HepG2 (cell line): ENCODE measurements around the gene ZSWIM5. TPM values are rescaled to one million over a fixed set of nuclear protein-coding genes. Genes with fewer than 3 reads are reported as not detected.

Source experiments
- E2F5 ChIP-seq: sonication (generic); formaldehyde crosslinking; conservative IDR thresholded peaks from 2 replicates; pipeline ENCODE4 v1.4.0; 2020; ENCODE audit warnings: missing genetic modification reagents
- ESRRA ChIP-seq: sonication (generic); formaldehyde crosslinking; IDR thresholded peaks from 2 replicates; pipeline ENCODE4 v1.5.1; 2020; ENCODE audit warnings: mild to moderate bottlenecking, low read depth, missing genetic modification reagents
- FOSL2 ChIP-seq: sonication (generic); formaldehyde crosslinking; IDR thresholded peaks from 2 replicates; pipeline ENCODE4 v1.4.0; 2020; ENCODE audit warnings: missing genetic modification reagents
- FOXP1 ChIP-seq, 2 experiments: fragments of 450-650 bp in 1 of 2; IDR thresholded peaks; 2 replicates each; pipeline ENCODE4 v1.6.1; 2017 to 2018; ENCODE audit warnings: antibody characterized with exemption in 1 of 2
- HNRNPH1 ChIP-seq: fragments of 200-400 bp; formaldehyde crosslinking; optimal IDR thresholded peaks from 2 replicates; pipeline ENCODE3; 2017; ENCODE audit warnings: mild to moderate bottlenecking, low read depth, low read length
- NFRKB ChIP-seq: fragments of 450-650 bp; IDR thresholded peaks from 2 replicates; pipeline ENCODE4 v1.6.1; 2017
- THRA ChIP-seq: sonication (generic); formaldehyde crosslinking; IDR thresholded peaks from 2 replicates; pipeline ENCODE4 v1.4.0; 2020; ENCODE audit warnings: missing genetic modification reagents, borderline replicate concordance
- USF2 ChIP-seq, 2 experiments: sonication (generic) in 1 of 2; formaldehyde crosslinking in 1 of 2; IDR thresholded peaks; 2 replicates each; pipeline versions ENCODE4 v1.5.1 to v1.6.1; 2011 to 2020; ENCODE audit warnings: borderline replicate concordance in 1 of 2, low read depth in 1 of 2, low read length in 1 of 2, mild to moderate bottlenecking in 1 of 2, missing genetic modification reagents in 1 of 2, moderate library complexity in 1 of 2
- ZNF280D ChIP-seq: sonication (generic); formaldehyde crosslinking; IDR thresholded peaks from 2 replicates; pipeline ENCODE4 v1.5.1; 2020; ENCODE audit warnings: mild to moderate bottlenecking, missing genetic modification reagents
- ZNF549 ChIP-seq: sonication (generic); formaldehyde crosslinking; IDR thresholded peaks from 2 replicates; pipeline ENCODE4 v1.5.0; 2020; ENCODE audit warnings: missing genetic modification reagents
- ZNF644 ChIP-seq: IDR thresholded peaks from 2 replicates; pipeline ENCODE4 v1.6.1; 2016; ENCODE audit warnings: low read depth
- ZSCAN20 ChIP-seq: sonication (generic); formaldehyde crosslinking; IDR thresholded peaks from 2 replicates; pipeline ENCODE4 v1.4.0; 2020; ENCODE audit warnings: missing genetic modification reagents, mild to moderate bottlenecking, borderline replicate concordance
- polyA plus RNA-seq, 8 experiments: library from polyadenylated mRNA; depleted of rRNA in 3 of 8; stranded (reverse) in 7 of 8; unstranded in 1 of 8; fragments of >200 nt; fragmentation: Illumina TruSeq in 4 of 8; extraction: Trizol in 4 of 8; gene quantifications; 2 replicates each; pipeline versions ENCODE4 v1.2.1 to v1.2.3, GENCODE V29; 2011 to 2016; ENCODE audit warnings: low read depth in 4 of 8, missing spikeins in 1 of 8, mixed read lengths in 1 of 8; ENCODE audit not compliant: insufficient read depth in 1 of 8
- total RNA-seq, 5 experiments: library from RNA; depleted of rRNA; stranded (reverse); fragments of >200 nt; fragmentation: Illumina TruSeq; extraction: Trizol; gene quantifications; 2 replicates each; pipeline ENCODE4 v1.2.3, GENCODE V29; 2016; ENCODE audit warnings: low read depth in 1 of 5

Gene ZSWIM5
- total and polyA plus RNA-seq, 2 of the 13 experiments (the other 11 are each of a cell fraction or from before 2014, with no cell fraction given): 11.0 to 20.6 TPM

- TF ChIP-seq HNRNPH1: no peak
- TF ChIP-seq ZSCAN20 (CRISPR knock-in tag): no peak
- TF ChIP-seq NFRKB: no peak
- no peak for TF ChIP-seq FOXP1 (IDR thresholded peaks at IDR 0.05)
- 0 out of 2 replicates have a peak, but pooled peaks have one; percentile 7 for TF ChIP-seq FOXP1 (CRISPR knock-in tag; IDR thresholded peaks at IDR 0.05)
- TF ChIP-seq ZNF280D (CRISPR knock-in tag): no peak
- TF ChIP-seq E2F5: no peak
- no peak for TF ChIP-seq USF2 (IDR thresholded peaks at IDR 0.05; ENCODE audit: low read depth, low read length)
- TF ChIP-seq USF2 (CRISPR knock-in tag; IDR thresholded peaks at IDR 0.05; ENCODE audit: borderline replicate concordance): no peak
- TF ChIP-seq ZNF644: no peak
- no peak for TF ChIP-seq ZNF549 (CRISPR knock-in tag)
- 0 out of 2 replicates have a peak, but pooled peaks have one; percentile 19 for TF ChIP-seq THRA (CRISPR knock-in tag)
- TF ChIP-seq FOSL2: no peak; the same call in 1 of the 2 replicates
- no peak for TF ChIP-seq ESRRA
Observed at GRCh38 chr1:45010855-45011811, 195.3 kb downstream of the ZSWIM5 start, which contains the start of gene HECTD3 (continued).
